Choroid plexus epithelial cell (primary cell): ENCODE measurements around the gene BFSP2.

ENCODE experiments used
- DNase-seq: peaks from one replicate; pipeline ENCODE4 v3.0.0-alpha.2; 2010; ENCODE audit warnings: low read depth
- H3K4me3 ChIP-seq: 2 replicates; pipeline ENCODE4 v1.5.1; 2011; ENCODE audit warnings: low read depth, mild to moderate bottlenecking, control low read depth, low read length, moderate library complexity
- CTCF ChIP-seq: conservative IDR thresholded peaks from 2 replicates; pipeline ENCODE4 v1.5.1; 2011; ENCODE audit warnings: low read depth, mild to moderate bottlenecking, control low read depth, inconsistent platforms, low read length, moderate library complexity

BFSP2 gene

GRCh38 chr3:133381346-133382109 lies 18.3 kb upstream of the BFSP2 start:
- no peak for TF ChIP-seq CTCF
- no peak overlapping the region for H3K4me3 ChIP-seq
- DNase-seq: no peak

- DNase-seq: no peak
- no peak for TF ChIP-seq CTCF
- H3K4me3 ChIP-seq: no peak overlapping the region
Observed at GRCh38 chr3:133383175-133383574, 16.7 kb upstream of the BFSP2 start.

GRCh38 chr3:133383741-133384140 lies 16.1 kb upstream of the BFSP2 start:
- no peak for TF ChIP-seq CTCF
- no peak overlapping the region for H3K4me3 ChIP-seq
- no peak for DNase-seq

- peak; percentile 91 for TF ChIP-seq CTCF
- no peak overlapping the region for H3K4me3 ChIP-seq
Observed at GRCh38 chr3:133384331-133385027, 15.4 kb upstream of the BFSP2 start.

GRCh38 chr3:133386876-133387275 lies 13.0 kb upstream of the BFSP2 start:
- DNase-seq: peak; percentile 18
- H3K4me3 ChIP-seq: no peak overlapping the region
- TF ChIP-seq CTCF: no peak

More at GRCh38 chr3:133384331-133385027, 15.4 kb upstream of the BFSP2 start:
- DNase-seq: peak; percentile 76

GRCh38 chr3:133387341-133387740 lies 12.5 kb upstream of the BFSP2 start:
- peak; percentile 19 for DNase-seq
- no peak for TF ChIP-seq CTCF

More at GRCh38 chr3:133387341-133387740, 12.5 kb upstream of the BFSP2 start:
- no peak overlapping the region for H3K4me3 ChIP-seq
